Keratinocyte (primary cell): Measurements from ENCODE around the gene MICALL1. TPM values are rescaled to one million over a fixed set of nuclear protein-coding genes. Genes with fewer than 3 reads are reported as not detected.

Source experiments
- DNase-seq: peaks from one replicate; pipeline ENCODE4 v3.0.0-alpha.2; 2011; ENCODE audit warnings: low read depth, missing footprints, low spot score
- FAIRE-seq: peaks from 2 replicates; lab custom pipeline; 2011; peaks lifted over from hg19 to GRCh38; lab: Jason Lieb, UNC
- H2AFZ ChIP-seq: 2 replicates; pipeline ENCODE4 v1.6.0; 2012; ENCODE audit warnings: low read length, control low read depth, inconsistent platforms; ENCODE audit not compliant: control insufficient read depth
- H3K27ac ChIP-seq: 2 replicates; pipeline ENCODE4 v1.5.1; 2011; ENCODE audit warnings: low read length; ENCODE audit not compliant: control insufficient read depth, insufficient read depth
- H3K27me3 ChIP-seq: 3 replicates; pipeline ENCODE4 v1.6.0; 2011; ENCODE audit warnings: low read length; ENCODE audit not compliant: control insufficient read depth, insufficient read depth; ENCODE audit errors: extremely low read depth
- H3K36me3 ChIP-seq, 2 experiments: 2 replicates in 1 of 2; 3 replicates in 1 of 2; pipeline ENCODE4 v1.5.1; 2011; ENCODE audit warnings: low read length in 2 of 2, mild to moderate bottlenecking in 1 of 2; ENCODE audit not compliant: control insufficient read depth in 2 of 2, insufficient read depth in 2 of 2; ENCODE audit errors: extremely low read depth in 1 of 2
- H3K4me1 ChIP-seq: 3 replicates; pipeline ENCODE4 v1.5.1; 2011; ENCODE audit warnings: low read length; ENCODE audit not compliant: control insufficient read depth, insufficient read depth; ENCODE audit errors: extremely low read depth
- H3K4me2 ChIP-seq: 3 replicates; pipeline ENCODE4 v1.6.0; 2011; ENCODE audit warnings: low read depth, low read length; ENCODE audit not compliant: control insufficient read depth, insufficient read depth; ENCODE audit errors: extremely low read depth
- H3K4me3 ChIP-seq, 3 experiments: fragments of 200-600 bp in 1 of 3; sonication (generic) in 1 of 3; 2 replicates in 2 of 3; 3 replicates in 1 of 3; pipeline ENCODE4 v1.5.1; 2011 to 2016; ENCODE audit warnings: low read length in 3 of 3, mild to moderate bottlenecking in 3 of 3, control low read depth in 2 of 3, inconsistent platforms in 1 of 3, low read depth in 1 of 3, mixed read lengths in 1 of 3, mixed run types in 1 of 3, moderate library complexity in 1 of 3; ENCODE audit not compliant: control insufficient read depth in 2 of 3, insufficient read depth in 2 of 3; ENCODE audit errors: extremely low read depth in 1 of 3
- H3K79me2 ChIP-seq: 2 replicates; pipeline ENCODE4 v1.6.0; 2012; ENCODE audit warnings: low read length; ENCODE audit not compliant: control insufficient read depth, insufficient read depth
- H3K9ac ChIP-seq: 3 replicates; pipeline ENCODE4 v1.6.0; 2011; ENCODE audit warnings: low read length; ENCODE audit not compliant: control insufficient read depth, insufficient read depth; ENCODE audit errors: extremely low read depth
- H3K9me1 ChIP-seq: 3 replicates; pipeline ENCODE4 v1.6.0; 2011; ENCODE audit warnings: low read length; ENCODE audit not compliant: control insufficient read depth, insufficient read depth; ENCODE audit errors: extremely low read depth
- H3K9me3 ChIP-seq: 2 replicates; pipeline ENCODE4 v1.5.1; 2012; ENCODE audit warnings: low read depth, low read length; ENCODE audit not compliant: control insufficient read depth
- H4K20me1 ChIP-seq: 3 replicates; pipeline ENCODE4 v1.6.0; 2011; ENCODE audit warnings: low read length; ENCODE audit not compliant: control insufficient read depth, insufficient read depth; ENCODE audit errors: extremely low read depth
- CTCF ChIP-seq, 3 experiments: IDR thresholded peaks in 1 of 3; conservative IDR thresholded peaks in 1 of 3; optimal IDR thresholded peaks in 1 of 3; 2 replicates in 2 of 3; 3 replicates in 1 of 3; pipeline versions ENCODE3 to v1.5.1; 2011; ENCODE audit warnings: low read length in 3 of 3, mild to moderate bottlenecking in 3 of 3, moderate library complexity in 2 of 3, control low read depth in 1 of 3, inconsistent platforms in 1 of 3; ENCODE audit not compliant: insufficient read depth in 2 of 3; ENCODE audit errors: extremely low read depth in 1 of 3
- EZH2 ChIP-seq: IDR thresholded peaks from one replicate; pipeline ENCODE4 v1.6.1; 2012; ENCODE audit warnings: inconsistent platforms, mild to moderate bottlenecking, low read length, moderate library complexity
- dilution Hi-C: fragments of 300-500 bp; cut with MboI; formaldehyde crosslinking; loops from one replicate; pipeline ENCODE4 v1.7.0; 2020; ENCODE audit warnings: low sequenced_read_pairs; ENCODE audit not compliant: extremely low pct_ligation_motif_present
- polyA plus RNA-seq, 5 experiments: library from polyadenylated mRNA; depleted of rRNA in 3 of 5; stranded (reverse) in 3 of 5; stranded (forward) in 1 of 5; unstranded in 1 of 5; fragments of >200 nt; gene quantifications; 1 replicate in 1 of 5; 2 replicates in 3 of 5; 3 replicates in 1 of 5; pipeline versions ENCODE4 v1.2.1 to v1.2.3, GENCODE V29; 2011 to 2012; ENCODE audit warnings: missing spikeins in 2 of 5, low read depth in 1 of 5, low replicate concordance in 1 of 5

Gene MICALL1
- polyA plus RNA-seq, 1 donor (not counting 4 experiments of a cell fraction or from before 2014, with no cell fraction given) = 42.8 TPM

- no peaks in the 10 kb centered on the region for H3K9me3 ChIP-seq
- H4K20me1 ChIP-seq = no peaks in the 10 kb centered on the region
- no peaks in the 10 kb centered on the region for H3K27me3 ChIP-seq
- TF ChIP-seq CTCF (optimal IDR thresholded peaks at IDR 0.05 in 1 of 3, IDR thresholded peaks at IDR 0.05 in 1 of 3, conservative IDR thresholded peaks at IDR 0.05 in 1 of 3; ENCODE audit: extremely low read depth in 1 of 3, insufficient read depth in 2 of 3, low read length in 3 of 3) (no peak), EZH2 (no peak)
- no peak overlapping the region for H3K4me2 ChIP-seq
- no peak overlapping the region for H3K4me3 ChIP-seq
- H3K9me1 ChIP-seq = peaks cover 4% of the 10 kb centered on the region
- H3K27ac ChIP-seq = no peak overlapping the region
- DNase-seq (no peak), FAIRE-seq (no peak)
- peaks cover 15% of the 10 kb centered on the region for H3K4me1 ChIP-seq
- dilution Hi-C loops = no loop called here
- H3K9ac ChIP-seq = no peak overlapping the region
- H3K79me2 ChIP-seq = peaks cover 20% of the 10 kb centered on the region
- H2AFZ ChIP-seq = no peak overlapping the region
- H3K36me3 ChIP-seq = peaks cover 29 to 32% of the 10 kb centered on the region in 2 experiments
Measured at GRCh38 chr22:37957232-37957631, 51.1 kb downstream of the MICALL1 start.

- no peaks in the 10 kb centered on the region for H3K27me3 ChIP-seq
- H3K9ac ChIP-seq = no peak overlapping the region
- FAIRE-seq = no peak
- TF ChIP-seq CTCF (optimal IDR thresholded peaks at IDR 0.05 in 1 of 3, IDR thresholded peaks at IDR 0.05 in 1 of 3, conservative IDR thresholded peaks at IDR 0.05 in 1 of 3; ENCODE audit: extremely low read depth in 1 of 3, insufficient read depth in 2 of 3, low read length in 3 of 3) = no peak
- TF ChIP-seq EZH2 = no peak
- peaks cover 7% of the 10 kb centered on the region for H3K4me1 ChIP-seq
- dilution Hi-C loops = no loop called here
- no peaks in the 10 kb centered on the region for H3K9me3 ChIP-seq
- no peaks in the 10 kb centered on the region for H4K20me1 ChIP-seq
- H3K4me3 ChIP-seq = no peak overlapping the region
- no peak for DNase-seq
- H2AFZ ChIP-seq = no peak overlapping the region
- H3K9me1 ChIP-seq = peaks cover 4% of the 10 kb centered on the region
- H3K79me2 ChIP-seq = peaks cover 11% of the 10 kb centered on the region
- H3K4me2 ChIP-seq = no peak overlapping the region
- H3K36me3 ChIP-seq = peaks cover 35 to 39% of the 10 kb centered on the region in 2 experiments
- no peak overlapping the region for H3K27ac ChIP-seq
Measured at GRCh38 chr22:37959231-37959825, 53.2 kb downstream of the MICALL1 start.
